HEK293 (cell line): Measurements from ENCODE around the gene TMC5.

Source experiments
- ELK4 ChIP-seq: IDR thresholded peaks from 2 replicates; pipeline ENCODE4 v1.6.1; 2011; ENCODE audit warnings: mild to moderate bottlenecking, low read depth, low read length, borderline replicate concordance
- KLF10 ChIP-seq: fragments of 450-650 bp; IDR thresholded peaks from 2 replicates; pipeline ENCODE4 v1.5.1; 2018; ENCODE audit warnings: missing biosample characterization, mild to moderate bottlenecking, missing genetic modification characterization
- SALL2 ChIP-seq: fragments of 450-650 bp; formaldehyde crosslinking; IDR thresholded peaks from 2 replicates; pipeline ENCODE4 v1.5.0; 2017; ENCODE audit warnings: missing biosample characterization, mild to moderate bottlenecking, missing genetic modification characterization, borderline replicate concordance
- ZNF10 ChIP-seq: fragments of 450-650 bp; formaldehyde crosslinking; IDR thresholded peaks from 2 replicates; pipeline ENCODE4 v1.5.1; 2017; ENCODE audit warnings: missing biosample characterization, missing genetic modification characterization
- ZNF302 ChIP-seq: fragments of 450-650 bp; formaldehyde crosslinking; IDR thresholded peaks from 2 replicates; pipeline ENCODE4 v1.5.1; 2016; ENCODE audit warnings: missing biosample characterization, missing genetic modification characterization, low read depth
- ZNF544 ChIP-seq: fragments of 450-650 bp; formaldehyde crosslinking; IDR thresholded peaks from 2 replicates; pipeline ENCODE4 v1.5.0; 2017; ENCODE audit warnings: missing biosample characterization, missing genetic modification characterization
- ZNF580 ChIP-seq: fragments of 450-650 bp; formaldehyde crosslinking; IDR thresholded peaks from 2 replicates; pipeline ENCODE4 v1.5.1; 2016; ENCODE audit warnings: missing biosample characterization, missing genetic modification characterization
- ZNF777 ChIP-seq: fragments of 450-650 bp; formaldehyde crosslinking; IDR thresholded peaks from 2 replicates; pipeline ENCODE4 v1.5.1; 2017; ENCODE audit warnings: missing biosample characterization, missing genetic modification characterization, borderline replicate concordance
- TF ChIP-seq, protein P1 (sequence below): fragments of 450-650 bp; formaldehyde crosslinking; IDR thresholded peaks from 2 replicates; pipeline ENCODE4 v1.5.1; 2016; ENCODE audit warnings: missing biosample characterization, missing genetic modification characterization
- TF ChIP-seq, protein P2 (sequence below): fragments of 450-650 bp; formaldehyde crosslinking; IDR thresholded peaks from 2 replicates; pipeline ENCODE4 v1.5.1; 2016; ENCODE audit warnings: missing biosample characterization, missing genetic modification characterization, borderline replicate concordance

GRCh38 chr16:19486051-19486450 is 68.4 kb downstream of the TMC5 start:
- TF ChIP-seq, protein P1, sequence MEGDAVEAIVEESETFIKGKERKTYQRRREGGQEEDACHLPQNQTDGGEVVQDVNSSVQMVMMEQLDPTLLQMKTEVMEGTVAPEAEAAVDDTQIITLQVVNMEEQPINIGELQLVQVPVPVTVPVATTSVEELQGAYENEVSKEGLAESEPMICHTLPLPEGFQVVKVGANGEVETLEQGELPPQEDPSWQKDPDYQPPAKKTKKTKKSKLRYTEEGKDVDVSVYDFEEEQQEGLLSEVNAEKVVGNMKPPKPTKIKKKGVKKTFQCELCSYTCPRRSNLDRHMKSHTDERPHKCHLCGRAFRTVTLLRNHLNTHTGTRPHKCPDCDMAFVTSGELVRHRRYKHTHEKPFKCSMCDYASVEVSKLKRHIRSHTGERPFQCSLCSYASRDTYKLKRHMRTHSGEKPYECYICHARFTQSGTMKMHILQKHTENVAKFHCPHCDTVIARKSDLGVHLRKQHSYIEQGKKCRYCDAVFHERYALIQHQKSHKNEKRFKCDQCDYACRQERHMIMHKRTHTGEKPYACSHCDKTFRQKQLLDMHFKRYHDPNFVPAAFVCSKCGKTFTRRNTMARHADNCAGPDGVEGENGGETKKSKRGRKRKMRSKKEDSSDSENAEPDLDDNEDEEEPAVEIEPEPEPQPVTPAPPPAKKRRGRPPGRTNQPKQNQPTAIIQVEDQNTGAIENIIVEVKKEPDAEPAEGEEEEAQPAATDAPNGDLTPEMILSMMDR (tag by site-specific recombination), result no peak
- no peak for TF ChIP-seq ELK4
- TF ChIP-seq ZNF302 (tag by site-specific recombination), result no peak
- TF ChIP-seq, protein P2, sequence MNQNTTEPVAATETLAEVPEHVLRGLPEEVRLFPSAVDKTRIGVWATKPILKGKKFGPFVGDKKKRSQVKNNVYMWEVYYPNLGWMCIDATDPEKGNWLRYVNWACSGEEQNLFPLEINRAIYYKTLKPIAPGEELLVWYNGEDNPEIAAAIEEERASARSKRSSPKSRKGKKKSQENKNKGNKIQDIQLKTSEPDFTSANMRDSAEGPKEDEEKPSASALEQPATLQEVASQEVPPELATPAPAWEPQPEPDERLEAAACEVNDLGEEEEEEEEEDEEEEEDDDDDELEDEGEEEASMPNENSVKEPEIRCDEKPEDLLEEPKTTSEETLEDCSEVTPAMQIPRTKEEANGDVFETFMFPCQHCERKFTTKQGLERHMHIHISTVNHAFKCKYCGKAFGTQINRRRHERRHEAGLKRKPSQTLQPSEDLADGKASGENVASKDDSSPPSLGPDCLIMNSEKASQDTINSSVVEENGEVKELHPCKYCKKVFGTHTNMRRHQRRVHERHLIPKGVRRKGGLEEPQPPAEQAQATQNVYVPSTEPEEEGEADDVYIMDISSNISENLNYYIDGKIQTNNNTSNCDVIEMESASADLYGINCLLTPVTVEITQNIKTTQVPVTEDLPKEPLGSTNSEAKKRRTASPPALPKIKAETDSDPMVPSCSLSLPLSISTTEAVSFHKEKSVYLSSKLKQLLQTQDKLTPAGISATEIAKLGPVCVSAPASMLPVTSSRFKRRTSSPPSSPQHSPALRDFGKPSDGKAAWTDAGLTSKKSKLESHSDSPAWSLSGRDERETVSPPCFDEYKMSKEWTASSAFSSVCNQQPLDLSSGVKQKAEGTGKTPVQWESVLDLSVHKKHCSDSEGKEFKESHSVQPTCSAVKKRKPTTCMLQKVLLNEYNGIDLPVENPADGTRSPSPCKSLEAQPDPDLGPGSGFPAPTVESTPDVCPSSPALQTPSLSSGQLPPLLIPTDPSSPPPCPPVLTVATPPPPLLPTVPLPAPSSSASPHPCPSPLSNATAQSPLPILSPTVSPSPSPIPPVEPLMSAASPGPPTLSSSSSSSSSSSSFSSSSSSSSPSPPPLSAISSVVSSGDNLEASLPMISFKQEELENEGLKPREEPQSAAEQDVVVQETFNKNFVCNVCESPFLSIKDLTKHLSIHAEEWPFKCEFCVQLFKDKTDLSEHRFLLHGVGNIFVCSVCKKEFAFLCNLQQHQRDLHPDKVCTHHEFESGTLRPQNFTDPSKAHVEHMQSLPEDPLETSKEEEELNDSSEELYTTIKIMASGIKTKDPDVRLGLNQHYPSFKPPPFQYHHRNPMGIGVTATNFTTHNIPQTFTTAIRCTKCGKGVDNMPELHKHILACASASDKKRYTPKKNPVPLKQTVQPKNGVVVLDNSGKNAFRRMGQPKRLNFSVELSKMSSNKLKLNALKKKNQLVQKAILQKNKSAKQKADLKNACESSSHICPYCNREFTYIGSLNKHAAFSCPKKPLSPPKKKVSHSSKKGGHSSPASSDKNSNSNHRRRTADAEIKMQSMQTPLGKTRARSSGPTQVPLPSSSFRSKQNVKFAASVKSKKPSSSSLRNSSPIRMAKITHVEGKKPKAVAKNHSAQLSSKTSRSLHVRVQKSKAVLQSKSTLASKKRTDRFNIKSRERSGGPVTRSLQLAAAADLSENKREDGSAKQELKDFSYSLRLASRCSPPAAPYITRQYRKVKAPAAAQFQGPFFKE, result no peak
- no peak for TF ChIP-seq ZNF580 (tag by site-specific recombination)
- TF ChIP-seq KLF10 (tag by site-specific recombination), result no peak
- TF ChIP-seq ZNF777 (tag by site-specific recombination), result no peak
- no peak for TF ChIP-seq ZNF10 (tag by site-specific recombination)
- TF ChIP-seq ZNF544 (tag by site-specific recombination), result no peak
- TF ChIP-seq SALL2 (tag by site-specific recombination), result no peak
